Measurements from ENCODE around the gene GCM1. TPM values are rescaled to one million over a fixed set of nuclear protein-coding genes. Genes with fewer than 3 reads are reported as not detected.
A peak's percentile ranks its signal among the peaks of the same experiment; 100 is the strongest.

GCM1 gene
- total RNA-seq, 3 donors from 2014 or later (not counting 1 experiment from before 2014, with no cell fraction given) = 0.20 TPM; not detected in 2

DNA sequence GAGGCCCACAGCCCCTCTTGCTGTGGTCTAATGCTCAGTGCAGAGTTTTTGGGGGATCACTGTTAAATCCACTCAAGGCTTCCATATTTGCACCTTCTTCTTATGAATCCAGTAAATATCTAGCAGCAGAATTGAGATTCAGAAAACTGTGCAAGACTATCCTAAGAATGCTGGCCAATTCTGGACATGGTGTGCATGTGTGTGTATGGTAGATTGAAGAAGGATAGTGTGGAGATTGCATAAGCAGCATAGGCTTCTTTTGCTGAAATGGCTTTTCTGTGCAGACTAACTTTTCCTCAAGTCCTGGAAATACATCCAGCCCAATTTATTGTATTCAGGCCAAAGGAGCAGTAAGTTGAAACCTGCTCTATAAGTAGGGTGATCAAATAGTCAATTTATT is 43.7 kb downstream of the GCM1 start:
- H3K4me1 ChIP-seq (ENCODE audit: control insufficient read depth, insufficient read depth, low read length) = no peaks in the 10 kb centered on the region
- intact Hi-C loops (cut with micrococcal nuclease) = no loop called here
- TF ChIP-seq, protein P1, sequence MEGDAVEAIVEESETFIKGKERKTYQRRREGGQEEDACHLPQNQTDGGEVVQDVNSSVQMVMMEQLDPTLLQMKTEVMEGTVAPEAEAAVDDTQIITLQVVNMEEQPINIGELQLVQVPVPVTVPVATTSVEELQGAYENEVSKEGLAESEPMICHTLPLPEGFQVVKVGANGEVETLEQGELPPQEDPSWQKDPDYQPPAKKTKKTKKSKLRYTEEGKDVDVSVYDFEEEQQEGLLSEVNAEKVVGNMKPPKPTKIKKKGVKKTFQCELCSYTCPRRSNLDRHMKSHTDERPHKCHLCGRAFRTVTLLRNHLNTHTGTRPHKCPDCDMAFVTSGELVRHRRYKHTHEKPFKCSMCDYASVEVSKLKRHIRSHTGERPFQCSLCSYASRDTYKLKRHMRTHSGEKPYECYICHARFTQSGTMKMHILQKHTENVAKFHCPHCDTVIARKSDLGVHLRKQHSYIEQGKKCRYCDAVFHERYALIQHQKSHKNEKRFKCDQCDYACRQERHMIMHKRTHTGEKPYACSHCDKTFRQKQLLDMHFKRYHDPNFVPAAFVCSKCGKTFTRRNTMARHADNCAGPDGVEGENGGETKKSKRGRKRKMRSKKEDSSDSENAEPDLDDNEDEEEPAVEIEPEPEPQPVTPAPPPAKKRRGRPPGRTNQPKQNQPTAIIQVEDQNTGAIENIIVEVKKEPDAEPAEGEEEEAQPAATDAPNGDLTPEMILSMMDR (IDR thresholded peaks at IDR 0.05) = no peak
- Mint-ChIP-seq H3K4me1 (no peaks in the 10 kb centered on the region), H3K4me3 (no peak overlapping the region), H3K27me3 (ENCODE audit: low read depth in 2 of 2) (no peaks in the 10 kb centered on the region), H3K27ac (no peak overlapping the region), H3K9me3 (no peaks in the 10 kb centered on the region), H3K36me3 (no peaks in the 10 kb centered on the region)
- ATAC-seq (no peak), DNase-seq (no peak)
- no peaks in the 10 kb centered on the region for H3K9me3 ChIP-seq (ENCODE audit: control insufficient read depth, insufficient read depth, low read length)
- H3K27me3 ChIP-seq (ENCODE audit: control insufficient read depth, insufficient read depth, low read length) = no peaks in the 10 kb centered on the region
- H3K4me3 ChIP-seq (ENCODE audit: low read length) = no peak overlapping the region
- H3K27ac ChIP-seq (ENCODE audit: low read length) = no peak overlapping the region
- H3K36me3 ChIP-seq (ENCODE audit: control insufficient read depth, insufficient read depth, low read length) = peaks cover 9% of the 10 kb centered on the region

DNA sequence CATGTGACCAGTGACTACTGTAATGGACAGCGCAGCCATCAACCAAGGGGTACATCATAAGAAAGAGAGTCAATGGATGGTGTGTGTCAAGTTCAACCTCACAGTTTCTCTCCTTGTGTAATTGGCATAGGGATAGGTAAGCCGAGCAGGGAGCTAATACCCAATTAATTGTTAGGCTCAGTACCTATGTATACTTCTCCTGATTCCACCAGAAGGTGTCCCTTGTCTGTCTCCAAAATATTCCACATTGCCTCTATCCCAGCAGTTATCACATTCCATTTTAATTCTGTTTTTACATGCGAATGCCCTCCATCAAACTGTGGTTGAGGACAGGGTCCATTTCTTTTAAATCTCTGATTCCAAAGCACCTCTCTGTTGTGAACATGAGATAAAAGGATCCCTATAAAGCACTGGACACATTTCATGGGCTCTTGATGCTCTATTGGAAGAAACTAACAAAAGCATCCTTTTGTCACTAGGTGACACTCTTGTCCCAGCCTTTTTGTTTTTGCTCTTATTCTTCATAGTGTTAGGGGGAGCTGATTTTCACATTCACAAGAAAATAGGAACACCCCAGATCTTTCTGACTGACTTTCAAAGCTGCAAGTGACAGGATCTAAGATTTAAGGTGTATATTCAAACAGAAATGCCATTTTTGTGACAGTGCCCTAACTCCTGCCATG is 44.5 kb downstream of the GCM1 start:
- Histone ChIP-seq H3K9me3 (ENCODE audit: control insufficient read depth, insufficient read depth, low read length) (no peaks in the 10 kb centered on the region), H3K27me3 (ENCODE audit: control insufficient read depth, insufficient read depth, low read length) (no peaks in the 10 kb centered on the region), H3K4me3 (ENCODE audit: low read length) (no peak overlapping the region), H3K36me3 (ENCODE audit: control insufficient read depth, insufficient read depth, low read length) (peaks cover 15% of the 10 kb centered on the region), H3K27ac (ENCODE audit: low read length) (no peak overlapping the region), H3K4me1 (ENCODE audit: control insufficient read depth, insufficient read depth, low read length) (no peaks in the 10 kb centered on the region)
- DNase-seq (peak in 1 of 2 donors; percentile 15), ATAC-seq (no peak)
- Mint-ChIP-seq H3K36me3 (no peaks in the 10 kb centered on the region), H3K27me3 (ENCODE audit: low read depth in 2 of 2) (no peaks in the 10 kb centered on the region), H3K4me3 (no peak overlapping the region), H3K27ac (no peak overlapping the region), H3K9me3 (no peaks in the 10 kb centered on the region), H3K4me1 (no peaks in the 10 kb centered on the region)
- intact Hi-C loops (cut with micrococcal nuclease) = no loop called here
- 95% methylated on average over 3 of the region's 3 CpGs for WGBS (ENCODE audit: insufficient coverage)
- TF ChIP-seq, protein P1 (IDR thresholded peaks at IDR 0.05) = no peak

DNA sequence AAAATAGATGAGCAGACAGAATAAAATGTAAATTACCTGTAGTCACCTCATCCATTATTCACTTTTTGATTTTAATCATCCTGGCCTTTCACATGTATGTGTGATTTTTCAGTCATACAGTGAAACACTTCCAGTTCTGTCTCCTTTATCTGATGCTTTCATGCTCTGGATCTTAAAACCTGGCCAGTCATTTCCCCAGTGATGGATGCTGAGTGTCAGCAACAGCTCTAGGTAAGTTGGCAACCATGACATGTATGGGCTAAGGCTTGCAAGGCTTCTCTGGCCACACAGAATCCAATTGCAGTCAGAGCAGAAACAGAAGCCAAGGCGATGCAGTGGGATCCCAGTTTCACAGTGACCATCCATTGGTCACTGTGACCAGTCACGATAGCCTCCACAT is 47.6 kb downstream of the GCM1 start:
- no peak overlapping the region for H3K27ac Mint-ChIP-seq
- no peaks in the 10 kb centered on the region for H3K9me3 Mint-ChIP-seq
- H3K36me3 Mint-ChIP-seq = peaks cover 7% of the 10 kb centered on the region
- Histone ChIP-seq H3K27ac (ENCODE audit: low read length) (no peak overlapping the region), H3K9me3 (ENCODE audit: control insufficient read depth, insufficient read depth, low read length) (no peaks in the 10 kb centered on the region), H3K4me1 (ENCODE audit: control insufficient read depth, insufficient read depth, low read length) (no peaks in the 10 kb centered on the region), H3K4me3 (ENCODE audit: low read length) (no peak overlapping the region), H3K36me3 (ENCODE audit: control insufficient read depth, insufficient read depth, low read length) (peaks cover 45% of the 10 kb centered on the region), H3K27me3 (ENCODE audit: control insufficient read depth, insufficient read depth, low read length) (no peaks in the 10 kb centered on the region)
- TF ChIP-seq, protein P1 (IDR thresholded peaks at IDR 0.05) = no peak
- intact Hi-C loops (cut with micrococcal nuclease) = no loop called here
- H3K27me3 Mint-ChIP-seq (ENCODE audit: low read depth in 2 of 2) = no peaks in the 10 kb centered on the region
- no peak for DNase-seq
- no peak overlapping the region for H3K4me3 Mint-ChIP-seq
- WGBS (ENCODE audit: insufficient coverage) = 95% methylated on average over 1 of the region's 2 CpGs
- no peak for ATAC-seq
- no peaks in the 10 kb centered on the region for H3K4me1 Mint-ChIP-seq

DNA sequence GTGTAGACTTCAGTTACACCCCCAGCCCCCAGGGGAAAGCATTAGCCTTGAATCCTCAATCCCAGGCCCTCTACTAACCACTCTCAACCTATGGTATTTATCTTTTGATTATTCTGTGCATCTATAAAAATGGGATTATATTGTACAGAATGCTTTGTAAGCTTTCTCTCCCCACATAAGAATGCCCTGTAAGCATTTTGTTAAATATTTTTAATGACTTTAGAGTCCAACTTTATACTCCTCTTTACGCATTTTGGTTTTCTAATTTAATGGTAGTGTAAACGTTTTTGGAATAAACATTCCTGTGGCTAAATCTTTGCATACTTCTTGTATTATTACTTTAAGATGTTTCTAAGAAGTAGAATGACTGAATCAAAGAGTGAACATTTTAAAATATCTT is 48.1 kb downstream of the GCM1 start:
- Mint-ChIP-seq H3K27me3 (ENCODE audit: low read depth in 2 of 2) (no peaks in the 10 kb centered on the region), H3K27ac (no peak overlapping the region), H3K4me1 (no peaks in the 10 kb centered on the region), H3K4me3 (no peak overlapping the region), H3K9me3 (no peaks in the 10 kb centered on the region), H3K36me3 (peaks cover 12% of the 10 kb centered on the region)
- peaks cover 49% of the 10 kb centered on the region for H3K36me3 ChIP-seq (ENCODE audit: control insufficient read depth, insufficient read depth, low read length)
- H3K9me3 ChIP-seq (ENCODE audit: control insufficient read depth, insufficient read depth, low read length) = no peaks in the 10 kb centered on the region
- intact Hi-C loops (cut with micrococcal nuclease) = no loop called here
- TF ChIP-seq, protein P1 (IDR thresholded peaks at IDR 0.05) = no peak
- H3K4me3 ChIP-seq (ENCODE audit: low read length) = no peak overlapping the region
- no peaks in the 10 kb centered on the region for H3K4me1 ChIP-seq (ENCODE audit: control insufficient read depth, insufficient read depth, low read length)
- WGBS (ENCODE audit: insufficient coverage) = no CpG with 5 or more reads among the region's 2 CpGs
- ATAC-seq = no peak
- H3K27ac ChIP-seq (ENCODE audit: low read length) = no peak overlapping the region
- no peaks in the 10 kb centered on the region for H3K27me3 ChIP-seq (ENCODE audit: control insufficient read depth, insufficient read depth, low read length)
- DNase-seq = no peak

All from natural killer cell (primary cell).